Spleen (tissue), 11 donors: ENCODE measurements around the gene SSBP2. TPM values are rescaled to one million over a fixed set of nuclear protein-coding genes. Genes with fewer than 3 reads are reported as not detected.

Experiments used
- DNase-seq: peaks from one replicate; pipeline ENCODE4 v3.0.0-alpha.2; 2020
- H3K27ac ChIP-seq, 8 donors: fragments of 200-600 bp; sonication (generic) in 7 of 8; 1 replicate in 4 of 8; 2 replicates in 4 of 8; pipeline versions ENCODE4 v1.5.0 to v1.8.0; 2016 to 2021; ENCODE audit warnings: inconsistent platforms in 4 of 8, mild to moderate bottlenecking in 4 of 8, moderate library complexity in 1 of 8
- H3K27me3 ChIP-seq, 7 donors: fragments of 200-600 bp; sonication (generic) in 6 of 7; replicated peaks in 1 of 7; 1 replicate in 4 of 7; 2 replicates in 3 of 7; pipeline versions ENCODE4 v1.5.0 to v1.8.0; 2016 to 2021; ENCODE audit warnings: inconsistent platforms in 3 of 7, mild to moderate bottlenecking in 1 of 7
- H3K36me3 ChIP-seq, 6 donors: fragments of 200-600 bp; sonication (generic) in 5 of 6; 1 replicate in 4 of 6; 2 replicates in 2 of 6; pipeline versions ENCODE4 v1.5.0 to v1.8.0; 2016 to 2021; ENCODE audit warnings: inconsistent platforms in 2 of 6
- H3K4me1 ChIP-seq, 6 donors: fragments of 200-600 bp; sonication (generic) in 5 of 6; 1 replicate in 3 of 6; 2 replicates in 3 of 6; pipeline versions ENCODE4 v1.5.0 to v1.8.0; 2016 to 2021; ENCODE audit warnings: inconsistent platforms in 3 of 6
- H3K4me3 ChIP-seq, 8 donors: fragments of 200-600 bp; sonication (generic) in 7 of 8; 1 replicate in 4 of 8; 2 replicates in 4 of 8; pipeline versions ENCODE4 v1.5.0 to v1.8.0; 2016 to 2021; ENCODE audit warnings: inconsistent platforms in 4 of 8, mild to moderate bottlenecking in 4 of 8, moderate library complexity in 2 of 8
- H3K9me3 ChIP-seq, 8 donors: fragments of 200-600 bp; sonication (generic) in 7 of 8; 1 replicate in 4 of 8; 2 replicates in 4 of 8; pipeline versions ENCODE4 v1.5.0 to v1.8.0; 2016 to 2021; ENCODE audit warnings: inconsistent platforms in 4 of 8
- CTCF ChIP-seq, 11 experiments: fragments of 200-600 bp in 7 of 11; fragments of 450-650 bp in 4 of 11; sonication (generic) in 4 of 11; IDR thresholded peaks in 8 of 11; conservative IDR thresholded peaks in 3 of 11; 1 replicate in 7 of 11; 2 replicates in 4 of 11; pipeline versions ENCODE4 v1.4.0 to v1.8.0; 2016 to 2021; ENCODE audit warnings: antibody characterized with exemption in 11 of 11, inconsistent platforms in 4 of 11, mild to moderate bottlenecking in 1 of 11
- POLR2A ChIP-seq, 3 donors: fragments of 450-650 bp; IDR thresholded peaks; one replicate each; pipeline ENCODE4 v1.5.1; 2017; ENCODE audit warnings: antibody characterized with exemption in 3 of 3, mild to moderate bottlenecking in 1 of 3
- POLR2AphosphoS5 ChIP-seq, 3 donors: sonication (generic); formaldehyde crosslinking; IDR thresholded peaks; one replicate each; pipeline ENCODE4 v1.5.1; 2017; ENCODE audit warnings: antibody characterized with exemption in 3 of 3
- WGBS, 5 donors: extraction: QIAGEN DNeasy Blood & Tissue Kit in 3 of 5; methylation state at CpG; one replicate each; pipeline versions ENCODE4 v1.1.5 to v1.1.7; 2013 to 2018; 5-methylcytosine and 5-hydroxymethylcytosine counted together
- intact Hi-C: fragments of 100-400 bp; cut with DNase I; formaldehyde crosslinking; loops from one replicate; pipeline ENCODE4 v1.15.0; 2023; ENCODE audit warnings: low total_unique reads
- polyA plus RNA-seq, 3 donors: library from polyadenylated mRNA; stranded (reverse); fragments of 200-250 nt; gene quantifications; one replicate each; pipeline ENCODE4 v1.2.1, GENCODE V29; 2013
- total RNA-seq, 7 donors: library from RNA; depleted of rRNA in 3 of 7; stranded (reverse); fragments of >200 nt in 3 of 7; fragmentation: NEBNext Ultra II Directional in 4 of 7; extraction: Animal tissue kit (Norgen Biotek cat#: 25700) in 4 of 7; gene quantifications; one replicate each; pipeline versions ENCODE4 v1.1.0 to v1.2.1, GENCODE V29; 2016 to 2021
- donor health status: healthy with polysubstance abuse.
- donor health status: DM: no; HTN: no; CAD: no; lungs with moderate emphysema.
- donor health status: DM: no; HTN: no; CAD: no.
- donor health status: Bipolar disorder and iron deficiency.
- donor health status: healthy.
- donor health status: DM: no; HTN: no; CAD: no.
- donor health status: DM: yes; HTN: yes; CAD: no.

SSBP2 gene
- total and polyA plus RNA-seq, 10 donors = 12.2 to 40.8 (median 29.6) TPM

GRCh38 chr5:81790336-81790735 is 39.4 kb upstream of the SSBP2 start:
- H3K27me3 ChIP-seq = no peaks in the 10 kb centered on the region
- 72 to 86% (median 84%) methylated on average over 9 of the region's 9 CpGs for WGBS, 5 donors

GRCh38 chr5:81789033-81789432 is 38.1 kb upstream of the SSBP2 start:
- Histone ChIP-seq H3K4me1 (peaks cover 0 to 24% (median 16%) of the 10 kb centered on the region in 6 donors), H3K9me3 (no peaks in the 10 kb centered on the region), H3K27me3 (no peaks in the 10 kb centered on the region), H3K27ac (no peak overlapping the region), H3K4me3 (no peak overlapping the region), H3K36me3 (no peaks in the 10 kb centered on the region)
- no peak for DNase-seq
- 80 to 96% (median 83%) methylated on average over 5 of the region's 5 CpGs for WGBS, 5 donors
- intact Hi-C loops = no loop called here
- TF ChIP-seq POLR2AphosphoS5 (IDR thresholded peaks at IDR 0.05) = no peak
- no peak for TF ChIP-seq CTCF (IDR thresholded peaks at IDR 0.05 in 8 of 11, conservative IDR thresholded peaks at IDR 0.05 in 3 of 11)
- no peak for TF ChIP-seq POLR2A (IDR thresholded peaks at IDR 0.05)

More at GRCh38 chr5:81790336-81790735, 39.4 kb upstream of the SSBP2 start:
- TF ChIP-seq POLR2AphosphoS5 (IDR thresholded peaks at IDR 0.05) = no peak
- no peak for TF ChIP-seq POLR2A (IDR thresholded peaks at IDR 0.05)
- TF ChIP-seq CTCF (IDR thresholded peaks at IDR 0.05 in 8 of 11, conservative IDR thresholded peaks at IDR 0.05 in 3 of 11) = no peak
- Histone ChIP-seq H3K4me3 (no peak overlapping the region), H3K9me3 (no peaks in the 10 kb centered on the region), H3K27ac (no peak overlapping the region), H3K36me3 (no peaks in the 10 kb centered on the region), H3K4me1 (peaks cover 0 to 24% (median 16%) of the 10 kb centered on the region in 6 donors)
- intact Hi-C loops = no loop called here
- no peak for DNase-seq

- peaks cover 0 to 24% (median 18%) of the 10 kb centered on the region in 6 donors for H3K4me1 ChIP-seq
- no peak for DNase-seq
- H3K9me3 ChIP-seq = no peaks in the 10 kb centered on the region
- H3K36me3 ChIP-seq = no peaks in the 10 kb centered on the region
- intact Hi-C loops = no loop called here
- TF ChIP-seq POLR2A (IDR thresholded peaks at IDR 0.05) (no peak), CTCF (IDR thresholded peaks at IDR 0.05 in 8 of 11, conservative IDR thresholded peaks at IDR 0.05 in 3 of 11) (no peak), POLR2AphosphoS5 (IDR thresholded peaks at IDR 0.05) (no peak)
- no peak overlapping the region for H3K4me3 ChIP-seq
- no peak overlapping the region for H3K27ac ChIP-seq
- 64 to 77% (median 67%) methylated on average over 2 of the region's 2 CpGs for WGBS, 5 donors
- H3K27me3 ChIP-seq = no peaks in the 10 kb centered on the region
These were observed 37.4 kb upstream of the SSBP2 start for GRCh38 chr5:81788329-81788728.

GRCh38 chr5:81787474-81788242 is 36.8 kb upstream of the SSBP2 start:
- Histone ChIP-seq H3K9me3 (no peaks in the 10 kb centered on the region), H3K36me3 (no peaks in the 10 kb centered on the region), H3K27ac (peak overlapping the region in 3 of 8 donors; percentile 2 to 33 (median 26)), H3K4me1 (peaks cover 0 to 30% (median 20%) of the 10 kb centered on the region in 6 donors), H3K4me3 (no peak overlapping the region), H3K27me3 (no peaks in the 10 kb centered on the region)
- no peak for DNase-seq
- no peak for TF ChIP-seq CTCF (IDR thresholded peaks at IDR 0.05 in 8 of 11, conservative IDR thresholded peaks at IDR 0.05 in 3 of 11)
- no peak for TF ChIP-seq POLR2A (IDR thresholded peaks at IDR 0.05)
- TF ChIP-seq POLR2AphosphoS5 (IDR thresholded peaks at IDR 0.05) = no peak
- intact Hi-C loops = no loop called here
- 10 to 29% (median 16%) methylated on average over 3 of the region's 3 CpGs for WGBS, 5 donors
